Measurements from ENCODE around the gene CIAO2B. TPM values are rescaled to one million over a fixed set of nuclear protein-coding genes. Genes with fewer than 3 reads are reported as not detected.

CIAO2B gene
- total RNA-seq, 1 experiment from 2014 or later = 119 TPM

GRCh38 chr16:66908762-66909559 lies 25.2 kb downstream of the CIAO2B start:
- BruUV-seq (replicated peaks) = no TSS peak
- Histone ChIP-seq H3K9me3 (no peaks in the 10 kb centered on the region), H3K4me1 (peaks cover 33% of the 10 kb centered on the region), H3K4me3 (ENCODE audit: low read depth, low read length) (no peak overlapping the region), H3K36me3 (ENCODE audit: control insufficient read depth, insufficient read depth, low read length) (no peaks in the 10 kb centered on the region), H3K27me3 (replicated peaks; ENCODE audit: control insufficient read depth, insufficient read depth, low read length) (no peaks in the 10 kb centered on the region)
- ChIA-PET POLR2A (no interaction called here), CTCF (interaction anchor here (0.6 to 2.2 kb wide), 3 partner anchors 13 to 232 kb away, joined by 3 to 13 read pairs (median 4); no protein-coding TSS in a partner anchor)
- no peaks in the 10 kb centered on the region for H3K36me3 Mint-ChIP-seq (ENCODE audit: insufficient read depth, unreplicated experiment)
- intact Hi-C loops (cut with micrococcal nuclease; ENCODE audit: unreplicated experiment) = no loop called here
- H3K27ac Mint-ChIP-seq (ENCODE audit: unreplicated experiment) = no peak overlapping the region
- H3K4me3 Mint-ChIP-seq (ENCODE audit: unreplicated experiment) = no peak overlapping the region
- DNase-seq = no peak
- H3K27me3 Mint-ChIP-seq (ENCODE audit: insufficient read depth, unreplicated experiment) = no peaks in the 10 kb centered on the region
- TF ChIP-seq CTCF (IDR thresholded peaks at IDR 0.05; ENCODE audit: insufficient read depth in 1 of 2, low read depth in 1 of 2, low read length in 1 of 2, severe bottlenecking in 1 of 2, unreplicated experiment in 1 of 2) = no peak
- H3K4me1 Mint-ChIP-seq (ENCODE audit: low read depth, unreplicated experiment) = peaks cover 20% of the 10 kb centered on the region
- H3K9me3 Mint-ChIP-seq (ENCODE audit: unreplicated experiment) = no peaks in the 10 kb centered on the region

GRCh38 chr16:66908116-66908515 lies 26.1 kb downstream of the CIAO2B start:
- no peaks in the 10 kb centered on the region for H3K36me3 Mint-ChIP-seq (ENCODE audit: insufficient read depth, unreplicated experiment)
- H3K36me3 ChIP-seq (ENCODE audit: control insufficient read depth, insufficient read depth, low read length) = no peaks in the 10 kb centered on the region
- H3K4me3 Mint-ChIP-seq (ENCODE audit: unreplicated experiment) = no peak overlapping the region
- no peaks in the 10 kb centered on the region for H3K27me3 ChIP-seq (replicated peaks; ENCODE audit: control insufficient read depth, insufficient read depth, low read length)
- BruUV-seq (replicated peaks) = no TSS peak
- H3K4me1 ChIP-seq = peaks cover 38% of the 10 kb centered on the region
- TF ChIP-seq CTCF (IDR thresholded peaks at IDR 0.05; ENCODE audit: insufficient read depth in 1 of 2, low read depth in 1 of 2, low read length in 1 of 2, severe bottlenecking in 1 of 2, unreplicated experiment in 1 of 2) = no peak
- H3K9me3 ChIP-seq = no peaks in the 10 kb centered on the region
- DNase-seq = no peak
- no peaks in the 10 kb centered on the region for H3K27me3 Mint-ChIP-seq (ENCODE audit: insufficient read depth, unreplicated experiment)
- POLR2A ChIA-PET = no interaction called here
- CTCF ChIA-PET = no interaction called here
- H3K4me1 Mint-ChIP-seq (ENCODE audit: low read depth, unreplicated experiment) = peaks cover 20% of the 10 kb centered on the region
- no peak overlapping the region for H3K4me3 ChIP-seq (ENCODE audit: low read depth, low read length)
- H3K27ac Mint-ChIP-seq (ENCODE audit: unreplicated experiment) = no peak overlapping the region
- H3K9me3 Mint-ChIP-seq (ENCODE audit: unreplicated experiment) = no peaks in the 10 kb centered on the region
- intact Hi-C loops (cut with micrococcal nuclease; ENCODE audit: unreplicated experiment) = no loop called here

- no peaks in the 10 kb centered on the region for H3K9me3 ChIP-seq
- POLR2A ChIA-PET = no interaction called here
- no peak for DNase-seq
- H3K27me3 ChIP-seq (replicated peaks; ENCODE audit: control insufficient read depth, insufficient read depth, low read length) = no peaks in the 10 kb centered on the region
- CTCF ChIA-PET = interaction anchor here (1.3 to 1.9 kb wide), 3 partner anchors 12 to 34 kb away, joined by 3 to 6 read pairs (median 4); no protein-coding TSS in a partner anchor
- H3K4me1 Mint-ChIP-seq (ENCODE audit: low read depth, unreplicated experiment) = peaks cover 20% of the 10 kb centered on the region
- H3K4me3 ChIP-seq (ENCODE audit: low read depth, low read length) = no peak overlapping the region
- TF ChIP-seq CTCF (IDR thresholded peaks at IDR 0.05; ENCODE audit: insufficient read depth in 1 of 2, low read depth in 1 of 2, low read length in 1 of 2, severe bottlenecking in 1 of 2, unreplicated experiment in 1 of 2) = no peak
- no peaks in the 10 kb centered on the region for H3K36me3 ChIP-seq (ENCODE audit: control insufficient read depth, insufficient read depth, low read length)
- H3K4me1 ChIP-seq = peaks cover 38% of the 10 kb centered on the region
- H3K27me3 Mint-ChIP-seq (ENCODE audit: insufficient read depth, unreplicated experiment) = no peaks in the 10 kb centered on the region
- no peaks in the 10 kb centered on the region for H3K9me3 Mint-ChIP-seq (ENCODE audit: unreplicated experiment)
- H3K36me3 Mint-ChIP-seq (ENCODE audit: insufficient read depth, unreplicated experiment) = no peaks in the 10 kb centered on the region
- no TSS peak for BruUV-seq (replicated peaks)
- H3K4me3 Mint-ChIP-seq (ENCODE audit: unreplicated experiment) = no peak overlapping the region
- no peak overlapping the region for H3K27ac Mint-ChIP-seq (ENCODE audit: unreplicated experiment)
- intact Hi-C loops (cut with micrococcal nuclease; ENCODE audit: unreplicated experiment) = no loop called here
Measured at GRCh38 chr16:66906916-66907836, 27.0 kb downstream of the CIAO2B start.

All from Caco-2 (cell line).